Vagina (tissue), 2 donors: ENCODE results near the gene JMJD6.

Experiments used
- CTCF ChIP-seq, 3 experiments: fragments of 450-650 bp in 2 of 3; fragments of 200-600 bp in 1 of 3; sonication (generic) in 1 of 3; IDR thresholded peaks; one replicate each; pipeline ENCODE4 v1.5.1; 2017 to 2019; ENCODE audit warnings: antibody characterized with exemption in 3 of 3, mild to moderate bottlenecking in 2 of 3, moderate library complexity in 2 of 3
- POLR2AphosphoS5 ChIP-seq, 2 donors: sonication (generic); formaldehyde crosslinking; IDR thresholded peaks; one replicate each; pipeline ENCODE4 v1.9.0; 2017; ENCODE audit warnings: antibody characterized with exemption in 2 of 2, mild to moderate bottlenecking in 2 of 2, low read depth in 1 of 2; ENCODE audit not compliant: insufficient read depth in 1 of 2

- TF ChIP-seq CTCF (IDR thresholded peaks at IDR 0.05) (no peak), POLR2AphosphoS5 (IDR thresholded peaks at IDR 0.05; ENCODE audit: insufficient read depth in 1 of 2, low read depth in 1 of 2) (no peak)
Measured at GRCh38 chr17:76775021-76775600, 48.7 kb upstream of the JMJD6 start.
